ENCODE data around the gene CA5B. TPM values are rescaled to one million over a fixed set of nuclear protein-coding genes. Genes with fewer than 3 reads are reported as not detected.
A peak's percentile ranks its signal among the peaks of the same experiment; 100 is the strongest.
"Not testable (repeated sequence)": the region's sequence is repeated elsewhere in the genome, so short reads cannot be mapped to it uniquely, and the experiment has no call there.

The CA5B gene
- polyA plus RNA-seq, result 10 to 100 TPM; 66.3 to 79.1 (median 73.4) TPM

DNA sequence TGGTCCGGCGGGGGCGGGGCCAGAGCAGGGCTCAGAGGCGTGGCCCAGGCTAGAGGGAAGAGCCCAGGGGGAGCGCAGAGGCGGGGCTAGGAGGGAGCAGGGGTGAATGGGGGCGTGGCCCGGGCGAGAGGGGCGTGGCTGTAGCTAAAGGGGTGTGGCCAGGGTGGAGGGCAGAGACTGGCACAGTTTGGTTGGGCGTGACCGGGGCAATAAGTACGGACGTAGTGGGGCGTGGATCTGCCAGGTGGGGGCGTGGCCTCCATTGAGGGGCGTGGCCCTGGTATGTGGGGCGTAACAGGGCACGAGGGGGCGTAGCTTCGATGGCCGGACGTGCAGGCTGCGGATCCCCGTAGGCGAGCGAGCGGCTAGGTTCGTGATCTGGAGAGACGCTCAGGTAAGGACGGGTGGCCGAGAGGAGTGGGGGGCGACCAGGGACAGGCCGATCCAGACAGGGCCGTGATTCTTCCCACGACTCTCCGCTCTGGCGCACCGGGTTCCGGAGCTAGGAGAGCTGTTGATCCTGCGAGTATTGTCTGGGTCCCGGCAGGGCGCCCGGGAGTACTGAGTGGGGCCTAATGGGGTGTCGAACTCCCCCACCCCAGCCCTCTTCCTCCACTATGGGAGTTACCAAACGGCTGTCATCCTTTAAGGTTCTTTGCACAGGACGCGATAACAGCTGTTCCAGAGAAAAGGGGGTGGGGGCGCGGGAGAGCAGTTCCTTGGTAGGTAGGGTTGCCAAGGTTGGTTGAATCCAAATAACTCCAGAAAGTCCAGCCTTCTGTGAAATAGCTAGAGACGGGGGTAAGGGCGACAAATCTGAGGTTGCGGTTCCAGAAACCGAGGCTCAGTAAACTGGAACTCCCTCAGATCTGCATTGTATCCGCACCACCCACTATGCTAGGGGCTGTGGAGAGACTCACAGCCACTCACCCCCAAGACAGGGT lies at the start of gene CA5B:
TSS of gene CA5B (plus strand) at position 312 of the 944 bp plus-strand sequence. CDS start 11,754 bp downstream, outside the sequence.
- Mint-ChIP-seq H3K4me3 (peak within 1 kb of the TSS; percentile 91 to 98 (median 96)), H3K9me3 (no peaks in the 10 kb centered on the region), H3K27ac (peak within 1 kb of the TSS; percentile 89 to 96 (median 94)), H3K4me1 (peaks cover 52 to 57% of the 10 kb centered on the region in 2 donors), H3K27me3 (ENCODE audit: low read depth in 3 of 3) (peaks cover 5 to 11% (median 7%) of the 10 kb centered on the region in 3 donors), H3K36me3 (peaks cover 14 to 15% (median 14%) of the 10 kb centered on the region in 3 donors)
- DNase-seq, result peak; percentile 100

DNA sequence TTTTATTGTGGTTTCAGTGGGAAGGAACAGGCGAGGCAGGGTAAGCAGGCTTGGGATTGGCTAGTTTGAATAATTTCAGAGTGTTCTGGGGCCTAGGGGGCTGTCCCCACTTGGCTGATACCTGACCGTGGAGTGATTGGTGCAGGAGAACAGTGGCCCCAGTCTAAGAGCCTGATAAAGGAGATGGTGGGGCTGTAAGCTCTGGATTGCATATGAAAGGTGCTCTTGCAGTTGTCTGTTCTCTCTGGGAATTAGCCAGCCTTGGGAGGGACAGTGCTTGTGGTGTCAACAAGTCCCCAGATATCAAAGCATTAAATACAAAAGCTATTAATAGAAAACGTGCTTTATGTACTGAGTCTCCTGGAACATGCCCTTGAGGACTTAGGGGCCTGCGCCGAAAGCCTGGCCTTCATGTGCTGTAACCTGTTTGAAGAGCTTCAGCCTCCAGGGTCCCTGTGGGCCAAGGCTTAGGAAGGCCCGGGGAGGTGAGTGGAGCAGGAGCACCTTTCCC lies 43.1 kb upstream of the CA5B start:
- no peak for DNase-seq
- Mint-ChIP-seq H3K4me3 (no peak overlapping the region), H3K9me3 (no peaks in the 10 kb centered on the region), H3K27me3 (ENCODE audit: low read depth in 3 of 3) (peaks cover 0 to 2% (median 0%) of the 10 kb centered on the region in 3 donors), H3K36me3 (peaks cover 13 to 47% (median 14%) of the 10 kb centered on the region in 3 donors), H3K27ac (peak overlapping the region in 3 of 6 donors; percentile 27 to 68 (median 60)), H3K4me1 (peaks cover 0 to 2% of the 10 kb centered on the region in 2 donors)

GRCh38 chrX:15696516-15696915 lies 41.6 kb upstream of the CA5B start:
- Mint-ChIP-seq H3K27me3 (ENCODE audit: low read depth in 3 of 3) (peaks cover 0 to 2% (median 0%) of the 10 kb centered on the region in 3 donors), H3K4me3 (no peak overlapping the region), H3K9me3 (no peaks in the 10 kb centered on the region), H3K27ac (no peak overlapping the region), H3K36me3 (peaks cover 7 to 45% (median 11%) of the 10 kb centered on the region in 3 donors), H3K4me1 (peaks cover 0 to 2% of the 10 kb centered on the region in 2 donors)
- no peak for DNase-seq

- DNase-seq, result no peak
Measured at GRCh38 chrX:15702488-15703371, 35.3 kb upstream of the CA5B start.

GRCh38 chrX:15703809-15704208 lies 34.3 kb upstream of the CA5B start:
- H3K27ac Mint-ChIP-seq; H3K27me3 Mint-ChIP-seq (ENCODE audit: low read depth in 3 of 3); H3K9me3 Mint-ChIP-seq; DNase-seq; H3K4me3 Mint-ChIP-seq; H3K4me1 Mint-ChIP-seq: not testable (repeated sequence)
- peaks cover 0 to 13% (median 8%) of the 10 kb centered on the region in 3 donors for H3K36me3 Mint-ChIP-seq

More at GRCh38 chrX:15702488-15703371, 35.3 kb upstream of the CA5B start:
- H3K36me3 Mint-ChIP-seq, result peaks cover 0 to 15% (median 13%) of the 10 kb centered on the region in 3 donors
- no peak overlapping the region for H3K4me3 Mint-ChIP-seq
- H3K9me3 Mint-ChIP-seq, result no peaks in the 10 kb centered on the region
- no peaks in the 10 kb centered on the region for H3K4me1 Mint-ChIP-seq
- H3K27ac Mint-ChIP-seq, result no peak overlapping the region
- no peaks in the 10 kb centered on the region for H3K27me3 Mint-ChIP-seq (ENCODE audit: low read depth in 3 of 3)

- not testable (repeated sequence) for DNase-seq; H3K27ac Mint-ChIP-seq; H3K4me3 Mint-ChIP-seq; H3K9me3 Mint-ChIP-seq; H3K4me1 Mint-ChIP-seq; H3K27me3 Mint-ChIP-seq (ENCODE audit: low read depth in 3 of 3)
- peaks cover 0 to 13% (median 8%) of the 10 kb centered on the region in 3 donors for H3K36me3 Mint-ChIP-seq
Measured at GRCh38 chrX:15704273-15704672, 33.8 kb upstream of the CA5B start.

DNA sequence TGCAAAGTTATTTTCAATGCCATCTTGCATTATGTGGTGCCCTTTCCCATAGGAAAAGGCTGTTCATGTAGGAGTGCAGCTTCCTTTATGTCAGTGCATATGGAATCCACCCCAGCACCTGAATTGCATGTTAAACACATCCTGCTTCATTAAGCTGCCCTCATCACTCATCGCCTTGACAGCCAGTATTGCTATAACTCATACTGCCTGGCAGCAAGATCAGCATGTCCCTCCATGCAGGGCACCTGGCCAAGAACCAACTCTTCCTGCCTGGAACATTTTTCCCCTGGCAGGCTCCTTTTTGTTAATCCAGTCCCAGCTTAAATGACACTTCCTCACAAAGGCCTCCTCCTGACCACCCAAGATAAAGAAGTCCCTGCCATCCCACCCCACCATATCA lies 23.5 kb upstream of the CA5B start:
- H3K9me3 Mint-ChIP-seq, result no peaks in the 10 kb centered on the region
- no peak for DNase-seq
- no peak overlapping the region for H3K27ac Mint-ChIP-seq
- H3K4me1 Mint-ChIP-seq, result peaks cover 0 to 7% of the 10 kb centered on the region in 2 donors
- peaks cover 0 to 32% (median 8%) of the 10 kb centered on the region in 3 donors for H3K36me3 Mint-ChIP-seq
- H3K4me3 Mint-ChIP-seq, result no peak overlapping the region
- no peaks in the 10 kb centered on the region for H3K27me3 Mint-ChIP-seq (ENCODE audit: low read depth in 3 of 3)

DNA sequence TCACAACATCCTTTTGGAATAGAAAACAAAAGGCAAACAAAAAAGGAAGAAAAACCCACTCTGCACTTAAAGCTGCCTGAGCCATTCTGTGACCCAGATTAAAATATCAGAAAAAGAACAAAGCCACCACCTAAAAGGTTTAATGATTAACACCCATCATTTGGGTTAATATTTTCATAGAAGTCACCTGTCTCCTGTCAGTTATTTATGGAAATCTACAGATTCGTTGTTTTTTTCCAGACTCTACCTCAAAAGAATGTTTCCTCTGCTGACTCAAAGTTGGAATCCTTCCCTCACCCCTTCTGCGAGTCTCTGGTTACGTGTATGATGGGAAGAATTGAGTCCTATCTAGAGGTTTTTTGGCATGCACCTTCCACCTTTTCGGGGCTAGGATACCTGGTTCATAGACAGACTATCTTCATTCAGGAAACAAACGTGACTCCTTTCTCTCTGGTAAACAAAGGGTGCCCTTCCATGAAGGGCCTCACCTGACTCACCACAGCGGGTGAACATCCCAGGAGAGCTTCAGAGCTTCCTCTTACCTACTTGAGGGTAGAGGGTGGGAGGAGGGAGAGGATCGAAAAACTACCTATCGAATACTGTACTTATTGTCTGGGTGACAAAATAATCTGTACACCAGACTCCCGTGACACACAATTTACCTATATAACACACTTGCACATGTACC lies 19.6 kb upstream of the CA5B start:
- peaks cover 0 to 31% (median 8%) of the 10 kb centered on the region in 3 donors for H3K36me3 Mint-ChIP-seq
- no peak overlapping the region for H3K27ac Mint-ChIP-seq
- peaks cover 0 to 2% of the 10 kb centered on the region in 2 donors for H3K4me1 Mint-ChIP-seq
- no peaks in the 10 kb centered on the region for H3K27me3 Mint-ChIP-seq (ENCODE audit: low read depth in 3 of 3)
- H3K4me3 Mint-ChIP-seq, result no peak overlapping the region
- DNase-seq, result no peak
- H3K9me3 Mint-ChIP-seq, result no peaks in the 10 kb centered on the region

- Mint-ChIP-seq H3K4me1 (no peaks in the 10 kb centered on the region), H3K36me3 (peaks cover 0 to 27% (median 4%) of the 10 kb centered on the region in 3 donors), H3K27ac (no peak overlapping the region), H3K27me3 (ENCODE audit: low read depth in 3 of 3) (no peaks in the 10 kb centered on the region), H3K4me3 (no peak overlapping the region), H3K9me3 (no peaks in the 10 kb centered on the region)
- no peak for DNase-seq
Measured at GRCh38 chrX:15719324-15719968, 18.6 kb upstream of the CA5B start.

DNA sequence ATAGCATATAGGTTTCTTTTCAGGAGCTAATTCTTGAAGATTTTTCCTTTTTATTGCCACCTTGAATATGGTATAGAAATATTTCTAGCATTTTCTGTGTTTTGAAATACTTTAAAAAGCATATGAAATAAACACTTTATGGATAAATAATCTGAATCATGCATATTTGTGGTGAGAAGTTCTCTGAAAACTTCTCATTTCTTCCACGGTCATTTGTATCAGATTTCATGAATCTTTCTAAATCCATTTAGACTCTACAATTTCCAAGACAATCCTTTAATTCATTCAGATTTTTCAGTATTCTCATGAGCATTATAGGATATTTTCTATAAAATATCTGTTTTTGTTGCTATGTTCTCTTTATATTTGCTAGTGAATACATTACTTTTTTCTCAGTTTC lies 16.2 kb upstream of the CA5B start:
- Mint-ChIP-seq H3K4me1 (no peaks in the 10 kb centered on the region), H3K27ac (no peak overlapping the region), H3K36me3 (peaks cover 0 to 14% (median 4%) of the 10 kb centered on the region in 3 donors), H3K4me3 (no peak overlapping the region), H3K9me3 (no peaks in the 10 kb centered on the region), H3K27me3 (ENCODE audit: low read depth in 3 of 3) (no peaks in the 10 kb centered on the region)
- no peak for DNase-seq

DNA sequence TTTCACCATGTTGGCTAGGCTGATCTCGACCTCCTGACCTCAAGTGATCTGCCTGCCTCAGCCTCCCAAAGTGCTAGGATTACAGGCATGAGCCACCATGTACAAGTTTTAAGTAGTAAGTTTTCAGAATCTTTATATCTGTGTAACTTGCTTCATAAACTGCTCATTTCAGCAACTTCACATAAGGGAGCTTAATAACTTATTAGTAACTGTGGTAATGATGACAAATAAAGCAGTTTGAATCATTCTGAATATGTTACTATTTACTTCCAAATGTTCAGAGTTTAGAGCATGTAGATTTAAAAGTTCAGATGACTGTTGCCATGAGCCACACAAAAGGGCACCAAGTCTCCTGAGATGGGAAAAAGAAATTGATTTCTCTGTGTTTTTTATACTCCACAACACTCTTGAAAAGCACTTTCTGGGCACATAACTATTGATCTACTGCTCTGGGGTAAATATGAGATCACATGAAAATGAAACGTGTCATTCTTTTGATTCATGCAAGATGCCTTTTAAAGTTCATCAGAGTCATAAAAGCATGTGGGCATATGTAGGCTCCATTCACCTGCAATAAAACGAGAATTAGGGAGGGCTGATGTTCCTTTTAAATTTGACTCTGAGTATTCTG lies 14.1 kb upstream of the CA5B start:
- Mint-ChIP-seq H3K27me3 (ENCODE audit: low read depth in 3 of 3) (no peaks in the 10 kb centered on the region), H3K27ac (no peak overlapping the region), H3K4me1 (no peaks in the 10 kb centered on the region), H3K4me3 (no peak overlapping the region), H3K9me3 (no peaks in the 10 kb centered on the region), H3K36me3 (peaks cover 0 to 7% (median 2%) of the 10 kb centered on the region in 3 donors)
- DNase-seq, result no peak

DNA sequence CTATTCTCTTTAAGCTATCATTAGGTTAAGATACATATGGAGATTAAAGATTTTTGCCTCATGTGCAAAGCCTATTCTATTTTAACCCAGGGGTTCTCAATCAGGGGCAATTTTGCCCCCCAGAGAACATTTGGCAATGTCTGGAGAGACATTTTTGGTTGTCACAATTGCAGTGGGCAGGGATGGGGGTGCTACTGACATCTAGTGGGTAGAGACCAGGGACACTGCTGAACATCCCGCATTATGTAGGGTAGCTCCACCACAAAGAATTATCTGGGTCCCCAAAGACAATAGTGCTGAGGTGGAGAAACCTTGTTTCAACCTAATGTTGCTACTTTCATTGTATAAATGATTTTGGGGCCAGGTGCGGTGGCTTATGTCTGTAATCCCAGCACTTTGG lies 13.2 kb upstream of the CA5B start:
- H3K27me3 Mint-ChIP-seq (ENCODE audit: low read depth in 3 of 3), result no peaks in the 10 kb centered on the region
- no peaks in the 10 kb centered on the region for H3K4me1 Mint-ChIP-seq
- H3K36me3 Mint-ChIP-seq, result peaks cover 0 to 4% (median 0%) of the 10 kb centered on the region in 3 donors
- no peaks in the 10 kb centered on the region for H3K9me3 Mint-ChIP-seq
- no peak overlapping the region for H3K4me3 Mint-ChIP-seq
- H3K27ac Mint-ChIP-seq, result no peak overlapping the region
- DNase-seq, result no peak

Data from immature natural killer cell (primary cell).